HG03039 (cell line): ENCODE data around the gene SIT1.

Experiments used
- ATAC-seq: cut with Tn5 transposase; IDR thresholded peaks from one replicate; pipeline ENCODE4 v1.9.1; 2021; ENCODE audit warnings: mild to moderate bottlenecking, moderate library complexity; ENCODE audit not compliant: unreplicated experiment

SIT1 gene

DNA sequence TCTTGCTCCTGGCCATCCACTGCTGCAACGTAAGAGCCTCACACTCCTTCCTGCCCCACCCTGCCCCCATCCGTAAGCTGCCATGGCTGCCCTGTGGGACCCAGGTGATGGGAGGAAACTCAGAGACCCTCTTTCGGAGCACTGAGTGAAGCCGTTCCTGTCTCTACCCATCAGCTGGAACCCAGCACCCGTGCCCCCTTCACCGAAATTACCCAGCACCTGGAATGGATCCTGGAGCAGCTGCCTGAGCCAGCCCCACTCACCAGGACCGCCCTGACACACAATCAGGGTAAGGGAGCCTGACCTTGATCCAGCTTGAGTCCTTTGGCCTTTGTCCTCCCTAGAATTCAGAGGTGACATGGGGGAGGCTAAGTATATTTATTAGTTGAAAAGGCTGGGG is 42.5 kb downstream of the SIT1 start:
- ATAC-seq, result no peak

DNA sequence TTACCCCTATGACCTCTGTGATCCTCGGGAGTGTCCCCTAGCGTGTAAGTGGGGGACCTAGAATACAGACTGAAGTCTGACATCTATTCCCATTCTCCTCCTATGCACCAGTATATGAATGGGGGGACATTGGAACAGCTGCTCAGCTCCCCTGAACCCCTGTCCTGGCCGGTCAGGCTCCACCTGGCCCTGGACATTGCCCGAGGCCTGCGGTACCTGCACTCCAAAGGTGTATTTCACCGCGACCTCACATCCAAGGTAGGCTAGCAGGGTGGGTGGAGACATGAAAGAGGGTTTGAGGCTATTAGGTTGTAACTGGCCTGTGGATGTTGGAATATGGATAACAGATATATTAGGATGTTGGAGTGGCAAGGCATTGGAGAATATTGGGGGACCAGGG is 44.0 kb downstream of the SIT1 start:
- no peak for ATAC-seq

DNA sequence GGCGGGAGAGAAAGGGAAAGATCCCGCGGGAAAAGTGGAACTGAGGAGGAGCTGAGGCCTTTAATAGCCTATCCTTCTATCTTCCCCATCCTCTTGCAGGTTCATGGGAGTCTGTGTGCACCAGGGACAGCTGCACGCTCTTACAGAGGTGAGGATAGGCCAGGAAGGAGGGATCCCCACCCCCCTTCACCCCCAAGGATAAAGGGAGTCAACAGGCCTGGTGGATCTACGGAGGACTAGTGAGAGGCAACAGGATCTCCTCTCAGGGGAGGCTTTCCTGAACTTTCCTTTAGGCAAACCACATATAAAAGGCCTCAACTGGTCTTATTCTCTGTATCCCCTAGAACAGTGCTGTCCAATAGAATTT is 44.6 kb downstream of the SIT1 start:
- no peak for ATAC-seq

DNA sequence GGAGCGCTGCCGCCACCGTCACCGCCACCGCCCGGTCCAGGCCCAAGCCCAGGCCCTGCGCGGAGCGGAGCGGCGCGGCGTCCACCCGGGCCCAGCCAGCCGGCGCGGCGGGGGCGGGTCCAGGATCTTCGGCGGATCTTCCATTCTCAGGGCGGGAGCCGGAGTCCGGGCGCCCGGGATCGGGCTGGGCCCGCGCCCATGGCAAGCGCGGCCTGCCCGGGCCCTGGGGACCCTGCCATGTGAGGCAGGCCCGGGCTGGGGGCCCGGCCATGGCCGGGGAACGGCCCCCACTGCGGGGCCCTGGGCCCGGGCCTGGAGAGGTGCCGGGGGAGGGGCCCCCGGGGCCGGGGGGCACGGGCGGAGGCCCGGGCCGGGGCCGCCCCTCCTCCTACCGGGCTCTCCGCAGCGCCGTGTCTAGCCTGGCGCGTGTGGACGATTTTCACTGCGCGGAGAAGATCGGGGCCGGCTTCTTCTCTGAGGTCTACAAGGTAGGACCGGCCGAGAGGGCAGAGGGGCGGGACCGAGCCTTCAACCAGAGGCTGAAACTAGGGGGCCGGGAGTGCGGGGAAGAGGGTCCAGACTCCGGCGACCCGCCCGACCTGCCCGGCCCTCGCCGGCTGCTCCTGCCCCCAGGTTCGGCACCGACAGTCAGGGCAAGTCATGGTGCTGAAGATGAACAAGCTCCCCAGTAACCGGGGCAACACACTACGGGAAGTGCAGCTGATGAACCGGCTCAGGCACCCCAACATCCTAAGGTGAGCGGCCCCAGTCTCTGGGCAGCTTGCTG is 45.2 kb downstream of the SIT1 start:
- ATAC-seq, result peak; percentile 14

DNA sequence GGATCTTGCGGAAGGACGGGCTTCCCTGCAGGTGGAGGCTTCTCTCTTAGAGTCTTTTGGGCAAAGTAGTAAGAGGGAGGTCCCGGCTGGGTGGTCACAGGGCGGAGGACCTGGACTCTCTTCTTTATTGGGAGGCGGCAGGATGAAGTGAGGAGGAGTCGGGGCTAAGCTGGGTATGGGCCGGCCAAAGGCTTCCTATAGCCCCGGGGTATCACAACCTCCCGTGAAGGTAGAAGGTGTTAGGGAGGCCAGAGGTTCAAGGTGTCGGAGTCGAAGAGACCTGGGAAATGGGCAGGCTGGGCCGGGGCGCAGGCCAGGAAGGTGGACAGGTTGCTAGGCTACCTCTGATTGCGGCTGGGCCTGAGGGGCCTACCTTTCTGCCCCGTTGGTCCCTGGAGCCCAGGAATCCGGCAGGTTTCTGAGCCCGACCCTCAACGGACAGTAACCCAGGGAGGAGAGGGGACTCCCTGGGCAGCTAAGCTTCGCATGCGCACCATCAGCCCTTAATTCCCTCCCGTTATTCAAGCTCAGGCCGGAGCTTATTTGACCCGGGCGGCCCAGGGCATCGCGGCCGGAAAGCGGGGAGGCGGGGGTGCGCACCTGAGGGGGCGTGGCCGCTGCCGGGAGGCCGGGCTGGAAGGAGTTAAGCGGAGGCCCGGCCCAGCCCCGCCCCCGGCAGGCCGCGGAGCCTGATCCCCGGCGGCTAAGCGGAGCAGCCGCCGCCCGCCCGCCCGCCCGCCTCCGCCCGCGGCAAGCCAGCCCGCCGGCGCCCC is 46.0 kb downstream of the SIT1 start, which contains the start of gene TESK1:
Gene TESK1 (plus strand): TSS at position 685 of the 773 bp plus-strand sequence. CDS start 358 bp downstream, outside the sequence.
- ATAC-seq, result peak; percentile 30

DNA sequence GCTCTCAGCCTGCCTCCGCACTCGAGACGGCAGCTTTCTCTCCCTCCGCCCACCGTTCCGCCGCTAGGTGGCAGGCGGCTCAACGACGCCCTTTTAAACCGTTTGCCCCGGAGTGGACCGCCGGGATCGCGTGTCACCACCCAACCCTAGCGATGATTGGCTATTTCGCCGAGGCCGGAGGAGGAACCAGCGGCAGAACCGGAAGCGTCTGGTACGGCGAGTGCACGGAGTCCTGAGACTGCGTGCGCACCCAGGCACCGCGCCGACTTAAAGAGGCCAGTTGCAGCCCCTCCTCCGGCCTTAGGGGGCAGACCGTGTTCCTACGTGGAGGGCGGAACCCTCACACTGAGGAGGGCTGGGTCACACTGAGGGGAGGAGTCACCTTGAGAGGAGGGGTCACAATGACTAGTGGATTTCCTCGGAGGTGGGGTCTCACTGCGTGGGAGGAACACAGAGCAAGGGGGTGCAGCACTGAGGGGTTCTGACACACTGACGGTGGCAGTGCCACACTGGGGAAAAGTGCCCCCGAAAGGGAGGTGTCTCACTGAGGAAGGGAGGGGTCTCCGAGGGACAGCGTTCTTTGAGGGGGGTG is 46.6 kb downstream of the SIT1 start:
- peak; percentile 82 for ATAC-seq

DNA sequence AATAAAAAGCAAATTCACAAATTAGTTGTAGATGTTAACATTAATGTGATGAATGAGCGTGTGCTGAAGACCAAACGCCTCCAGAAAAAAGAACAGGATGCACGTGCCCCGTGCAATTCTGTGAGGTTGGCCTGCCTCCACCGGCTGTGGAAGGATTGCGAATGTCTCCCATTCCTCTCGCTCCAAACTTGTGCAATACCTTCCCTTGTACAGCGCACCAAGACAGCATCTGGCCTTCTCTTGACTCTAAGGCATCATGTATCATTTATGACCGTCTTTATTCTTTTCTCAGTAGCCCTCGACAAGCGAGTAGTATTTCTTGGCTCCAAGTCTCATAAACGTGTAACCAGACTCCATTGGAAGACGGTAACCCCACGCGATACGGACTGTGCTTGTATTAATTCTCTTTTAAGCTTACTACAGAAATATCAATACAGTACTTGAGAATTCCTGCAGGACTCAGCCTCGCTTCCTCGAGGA is 47.2 kb downstream of the SIT1 start:
- ATAC-seq, result no peak

DNA sequence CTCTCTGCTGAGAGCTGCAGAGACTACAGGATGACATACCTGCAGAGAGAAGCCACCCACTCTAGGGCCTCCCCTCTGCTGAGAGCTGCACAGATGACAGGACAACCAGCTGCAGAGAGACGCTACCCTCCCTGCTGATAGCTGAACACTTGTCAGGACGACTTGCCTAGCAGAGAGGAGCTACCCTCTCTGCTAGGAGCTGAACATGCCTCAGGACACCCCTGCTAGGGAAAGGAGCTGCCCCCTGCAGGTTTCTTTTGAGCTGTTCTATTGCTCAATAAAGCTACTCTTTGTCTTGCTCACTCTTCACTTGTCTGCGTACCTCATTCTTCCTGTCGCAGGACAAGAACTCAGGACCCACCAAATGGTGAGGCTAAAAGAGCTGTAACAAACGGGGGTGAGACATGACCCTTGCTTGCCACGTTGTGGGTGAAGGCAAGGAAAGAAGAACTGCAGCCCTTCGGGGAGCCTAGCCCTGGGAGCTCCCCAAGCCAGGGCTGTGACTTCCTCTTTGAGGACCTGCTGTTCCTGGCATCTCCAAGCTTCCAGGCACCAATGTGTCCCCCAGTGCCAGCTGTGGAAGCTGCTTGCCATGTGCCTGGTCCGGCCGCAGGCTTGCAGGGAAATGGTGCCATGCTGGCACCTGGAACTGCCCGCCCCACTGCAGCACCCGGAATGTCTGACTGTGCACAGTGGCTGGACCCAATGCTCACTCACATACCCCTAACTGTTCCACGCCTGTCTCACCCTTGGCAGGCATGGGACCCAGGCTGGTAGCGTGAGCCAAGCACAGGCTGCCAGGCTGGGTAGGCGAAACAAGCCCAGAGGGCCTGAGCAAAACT is 50.7 kb downstream of the SIT1 start:
- no peak for ATAC-seq
